ENCODE data around the gene SGPL1.

The SGPL1 gene

GRCh38 chr10:70898687-70899086, 82.9 kb downstream of the SGPL1 start:
- Histone ChIP-seq H4K20me1 (ENCODE audit: insufficient read depth) (no peaks in the 10 kb centered on the region), H2AFZ (ENCODE audit: low read depth) (no peak overlapping the region), H3K4me2 (no peak overlapping the region), H3K27ac (no peak overlapping the region), H3K4me3 (IDR thresholded peaks at IDR 0.05; ENCODE audit: insufficient read depth, low read depth, low read length) (no peak overlapping the region), H3K79me2 (ENCODE audit: insufficient read depth, low read depth) (no peaks in the 10 kb centered on the region), H3K9ac (no peak overlapping the region), H3K27me3 (ENCODE audit: insufficient read depth, low read depth) (no peaks in the 10 kb centered on the region), H3K36me3 (ENCODE audit: insufficient read depth) (no peaks in the 10 kb centered on the region), H3K4me1 (ENCODE audit: low read depth, poor library complexity, severe bottlenecking) (no peaks in the 10 kb centered on the region)
- no peak for TF ChIP-seq CTCF (conservative IDR thresholded peaks at IDR 0.05; ENCODE audit: low read depth, low read length)

GRCh38 chr10:70899096-70899495, 83.3 kb downstream of the SGPL1 start:
- Histone ChIP-seq H3K27ac (no peak overlapping the region), H3K9ac (no peak overlapping the region), H2AFZ (ENCODE audit: low read depth) (no peak overlapping the region), H3K4me1 (ENCODE audit: low read depth, poor library complexity, severe bottlenecking) (no peaks in the 10 kb centered on the region), H3K79me2 (ENCODE audit: insufficient read depth, low read depth) (no peaks in the 10 kb centered on the region), H3K4me3 (IDR thresholded peaks at IDR 0.05; ENCODE audit: insufficient read depth, low read depth, low read length) (no peak overlapping the region), H4K20me1 (ENCODE audit: insufficient read depth) (no peaks in the 10 kb centered on the region), H3K27me3 (ENCODE audit: insufficient read depth, low read depth) (no peaks in the 10 kb centered on the region), H3K36me3 (ENCODE audit: insufficient read depth) (no peaks in the 10 kb centered on the region), H3K4me2 (no peak overlapping the region)
- no peak for TF ChIP-seq CTCF (conservative IDR thresholded peaks at IDR 0.05; ENCODE audit: low read depth, low read length)

- H3K9ac ChIP-seq = no peak overlapping the region
- TF ChIP-seq CTCF (conservative IDR thresholded peaks at IDR 0.05; ENCODE audit: low read depth, low read length) = no peak
- no peaks in the 10 kb centered on the region for H3K36me3 ChIP-seq (ENCODE audit: insufficient read depth)
- no peak overlapping the region for H3K27ac ChIP-seq
- no peak overlapping the region for H3K4me2 ChIP-seq
- no peak overlapping the region for H2AFZ ChIP-seq (ENCODE audit: low read depth)
- no peaks in the 10 kb centered on the region for H3K79me2 ChIP-seq (ENCODE audit: insufficient read depth, low read depth)
- H4K20me1 ChIP-seq (ENCODE audit: insufficient read depth) = no peaks in the 10 kb centered on the region
- H3K27me3 ChIP-seq (ENCODE audit: insufficient read depth, low read depth) = peaks cover 10% of the 10 kb centered on the region; the same call in 1 of the 2 replicates
- H3K4me3 ChIP-seq (IDR thresholded peaks at IDR 0.05; ENCODE audit: insufficient read depth, low read depth, low read length) = no peak overlapping the region
- H3K4me1 ChIP-seq (ENCODE audit: low read depth, poor library complexity, severe bottlenecking) = no peaks in the 10 kb centered on the region
Measured at GRCh38 chr10:70901276-70901878, 85.6 kb downstream of the SGPL1 start.

- Histone ChIP-seq H3K27me3 (ENCODE audit: insufficient read depth, low read depth) (peaks cover 23% of the 10 kb centered on the region; the same call in 1 of the 2 replicates), H3K36me3 (ENCODE audit: insufficient read depth) (no peaks in the 10 kb centered on the region), H3K27ac (no peak overlapping the region), H3K9ac (no peak overlapping the region), H3K4me2 (no peak overlapping the region), H3K4me3 (IDR thresholded peaks at IDR 0.05; ENCODE audit: insufficient read depth, low read depth, low read length) (no peak overlapping the region), H3K79me2 (ENCODE audit: insufficient read depth, low read depth) (no peaks in the 10 kb centered on the region), H4K20me1 (ENCODE audit: insufficient read depth) (no peaks in the 10 kb centered on the region), H2AFZ (ENCODE audit: low read depth) (no peak overlapping the region), H3K4me1 (ENCODE audit: low read depth, poor library complexity, severe bottlenecking) (no peaks in the 10 kb centered on the region)
- TF ChIP-seq CTCF (conservative IDR thresholded peaks at IDR 0.05; ENCODE audit: low read depth, low read length) = no peak
Measured at GRCh38 chr10:70902661-70903261, 87.0 kb downstream of the SGPL1 start.
